Activated B cell treated with CpG ODN at 0.5 μM for 24 hours (primary cell): ENCODE results near the gene MR1. TPM values are rescaled to one million over a fixed set of nuclear protein-coding genes. Genes with fewer than 3 reads are reported as not detected.
A peak's percentile ranks its signal among the peaks of the same experiment; 100 is the strongest.

Source experiments
- ATAC-seq: fragments of 200-7000 bp; cut with Tn5 transposase; one replicate; pipeline ENCODE4 v1.10.0; 2021; ENCODE audit warnings: low read depth, mild to moderate bottlenecking, moderate library complexity
- CTCF ChIA-PET: fragments of 350-600 bp; sonication (Branson Sonifier 250); formaldehyde crosslinking; loops from one replicate; lab custom pipeline; 2021; ENCODE audit warnings: antibody characterized with exemption; lab: Charles Lee
- POLR2A ChIA-PET: fragments of 350-600 bp; sonication (Branson Sonifier 250); formaldehyde crosslinking; loops from one replicate; lab custom pipeline; 2021; ENCODE audit warnings: antibody characterized with exemption; lab: Charles Lee
- DNase-seq: peaks from one replicate; pipeline ENCODE4 v3.0.0; 2022
- H3K27ac Mint-ChIP-seq: one replicate; pipeline ENCODE4 v1.8.0; 2020; ENCODE audit warnings: mixed read lengths
- H3K27me3 Mint-ChIP-seq: one replicate; pipeline ENCODE4 v1.8.0; 2021; ENCODE audit warnings: mixed read lengths
- H3K36me3 Mint-ChIP-seq: one replicate; pipeline ENCODE4 v1.8.0; 2021; ENCODE audit warnings: low read depth, mixed read lengths
- H3K4me1 Mint-ChIP-seq: one replicate; pipeline ENCODE4 v1.8.0; 2021; ENCODE audit warnings: mixed read lengths
- H3K4me3 Mint-ChIP-seq: one replicate; pipeline ENCODE4 v1.8.0; 2020; ENCODE audit warnings: mild to moderate bottlenecking, mixed read lengths
- H3K9me3 Mint-ChIP-seq: one replicate; pipeline ENCODE4 v1.8.0; 2020; ENCODE audit warnings: mixed read lengths
- intact Hi-C: fragments of 100-400 bp; cut with micrococcal nuclease; formaldehyde crosslinking; loops from one replicate; pipeline ENCODE4 v1.15.1; 2024
- total RNA-seq: library from RNA; stranded (reverse); gene quantifications from 2 replicates; pipeline ENCODE4 v1.2.3, GENCODE V29; 2022
- TF ChIP-seq, protein P1 (sequence below): fragments of 200-600 bp; IDR thresholded peaks from one replicate; pipeline ENCODE4 v1.8.0; 2022; ENCODE audit warnings: antibody characterized with exemption, mild to moderate bottlenecking

Gene MR1
- total RNA-seq, 1 donor from 2014 or later = 24.8 TPM

DNA sequence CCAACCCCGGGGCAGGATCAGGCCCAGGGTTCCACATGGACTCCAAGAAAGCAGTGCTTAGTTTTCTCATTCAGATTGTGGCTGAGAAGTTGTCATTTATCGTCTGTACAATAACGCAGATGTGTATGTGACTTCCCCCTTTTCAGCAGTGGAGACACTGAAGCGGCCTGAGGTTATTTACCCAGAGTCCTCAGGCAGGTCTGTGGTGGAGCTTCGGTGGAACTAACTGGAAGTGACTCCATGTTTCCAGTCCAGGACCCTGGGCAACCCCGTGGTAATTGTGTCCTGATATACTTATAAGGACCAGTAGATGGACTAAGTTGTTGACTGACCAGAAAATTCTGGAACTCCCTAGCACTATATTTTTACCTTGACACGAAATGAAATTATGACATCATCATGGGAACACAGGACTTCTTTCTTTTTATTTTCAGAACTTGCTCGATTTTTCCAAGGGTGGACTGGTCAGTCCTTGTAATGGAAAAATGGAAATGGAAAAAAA is 53.7 kb downstream of the MR1 start:
- intact Hi-C loops = loop anchor here (1.0 to 10.0 kb wide), 4 partner anchors 54 to 1205 kb away; partner anchors contain the start of genes MR1, TOR1AIP1 and XPR1
- ATAC-seq = peak; percentile 20

DNA sequence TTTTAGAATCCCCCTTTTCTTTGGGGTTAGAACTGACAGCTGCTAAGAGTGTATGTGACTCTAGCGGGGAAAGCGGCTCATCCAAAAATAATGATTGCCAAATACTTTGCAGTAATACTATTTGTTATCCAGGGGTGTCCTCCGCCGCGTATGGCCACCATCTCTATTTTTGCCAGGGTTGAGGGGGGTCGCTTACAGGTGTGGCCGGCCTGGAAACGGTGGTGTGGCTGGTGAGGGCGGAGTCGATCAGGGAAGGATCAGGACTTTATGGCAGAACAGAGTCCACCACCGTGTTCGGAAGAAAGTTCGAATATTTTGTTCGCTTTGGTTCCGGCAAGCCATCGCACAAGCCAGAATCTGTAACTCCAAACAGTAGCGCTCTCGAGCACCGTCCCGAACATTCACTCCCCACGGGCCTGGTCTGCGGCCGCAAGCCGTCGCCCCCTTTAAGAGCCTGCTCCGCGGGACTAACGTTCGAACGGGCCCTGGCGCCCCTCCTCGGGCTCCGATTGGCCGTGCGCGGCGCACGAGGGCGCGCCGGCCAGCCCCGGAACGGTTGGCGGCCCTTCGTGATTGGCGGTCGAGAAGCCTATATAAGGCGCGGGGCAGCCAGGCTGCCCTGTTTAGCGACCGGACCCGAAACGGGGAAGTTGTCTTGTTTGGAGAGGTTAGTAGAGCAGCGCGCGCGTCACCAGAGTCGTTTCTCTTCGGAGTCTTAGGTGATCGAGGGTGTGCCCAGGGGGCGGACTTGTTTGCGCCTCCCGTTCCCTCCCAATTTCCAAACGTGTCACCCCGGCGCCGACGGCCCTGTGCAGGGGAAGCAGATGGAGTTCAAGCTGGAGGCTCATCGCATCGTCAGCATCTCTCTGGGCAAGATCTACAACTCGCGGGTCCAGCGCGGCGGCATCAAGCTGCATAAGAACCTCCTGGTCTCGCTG is 54.6 kb downstream of the MR1 start, which contains the start of gene IER5:
IER5 (plus strand) TSS at position 622 of the 938 bp plus-strand sequence; CDS start at position 825, 203 bp downstream.
- ChIA-PET POLR2A (interaction anchor here (0.6 to 38.3 kb wide), 22 partner anchors 9 to 1750 kb away, joined by 3 to 1783 read pairs (median 12); partner anchors contain the start of genes ACBD6, MR1 and STX6), CTCF (interaction anchor here (0.6 to 7.2 kb wide), 5 partner anchors 17 to 79 kb away, joined by 3 to 194 read pairs (median 9); no protein-coding TSS in a partner anchor)
- H3K4me1 Mint-ChIP-seq = peaks cover 58% of the 10 kb centered on the region
- peaks cover 42% of the 10 kb centered on the region for H3K36me3 Mint-ChIP-seq
- TF ChIP-seq, protein P1, sequence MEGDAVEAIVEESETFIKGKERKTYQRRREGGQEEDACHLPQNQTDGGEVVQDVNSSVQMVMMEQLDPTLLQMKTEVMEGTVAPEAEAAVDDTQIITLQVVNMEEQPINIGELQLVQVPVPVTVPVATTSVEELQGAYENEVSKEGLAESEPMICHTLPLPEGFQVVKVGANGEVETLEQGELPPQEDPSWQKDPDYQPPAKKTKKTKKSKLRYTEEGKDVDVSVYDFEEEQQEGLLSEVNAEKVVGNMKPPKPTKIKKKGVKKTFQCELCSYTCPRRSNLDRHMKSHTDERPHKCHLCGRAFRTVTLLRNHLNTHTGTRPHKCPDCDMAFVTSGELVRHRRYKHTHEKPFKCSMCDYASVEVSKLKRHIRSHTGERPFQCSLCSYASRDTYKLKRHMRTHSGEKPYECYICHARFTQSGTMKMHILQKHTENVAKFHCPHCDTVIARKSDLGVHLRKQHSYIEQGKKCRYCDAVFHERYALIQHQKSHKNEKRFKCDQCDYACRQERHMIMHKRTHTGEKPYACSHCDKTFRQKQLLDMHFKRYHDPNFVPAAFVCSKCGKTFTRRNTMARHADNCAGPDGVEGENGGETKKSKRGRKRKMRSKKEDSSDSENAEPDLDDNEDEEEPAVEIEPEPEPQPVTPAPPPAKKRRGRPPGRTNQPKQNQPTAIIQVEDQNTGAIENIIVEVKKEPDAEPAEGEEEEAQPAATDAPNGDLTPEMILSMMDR = no peak
- intact Hi-C loops = loop anchor here (1.0 to 10.0 kb wide), 7 partner anchors 26 to 1206 kb away; partner anchors contain the start of genes TOR1AIP1 and XPR1
- DNase-seq (peak; percentile 91), ATAC-seq (peak; percentile 66)
- H3K9me3 Mint-ChIP-seq = no peaks in the 10 kb centered on the region
- peak within 1 kb of the TSS; percentile 98 for H3K27ac Mint-ChIP-seq
- H3K27me3 Mint-ChIP-seq = no peaks in the 10 kb centered on the region
- peak within 1 kb of the TSS; percentile 99 for H3K4me3 Mint-ChIP-seq

More for the DNA sequence above, 53.7 kb downstream of the MR1 start:
- H3K4me3 Mint-ChIP-seq = peak overlapping the region; percentile 99
- ChIA-PET CTCF (interaction anchor here (0.6 to 7.2 kb wide), 6 partner anchors 17 to 80 kb away, joined by 3 to 194 read pairs (median 7); no protein-coding TSS in a partner anchor), POLR2A (interaction anchor here (0.6 to 38.3 kb wide), 12 partner anchors 8 to 1304 kb away, joined by 3 to 1783 read pairs (median 14); partner anchors contain the start of genes ACBD6, GLUL, MR1 and STX6)
- H3K27me3 Mint-ChIP-seq = no peaks in the 10 kb centered on the region
- H3K9me3 Mint-ChIP-seq = no peaks in the 10 kb centered on the region
- H3K27ac Mint-ChIP-seq = peak overlapping the region; percentile 98
- peaks cover 49% of the 10 kb centered on the region for H3K4me1 Mint-ChIP-seq
- DNase-seq = peak; percentile 32
- TF ChIP-seq, protein P1 = no peak
- peaks cover 33% of the 10 kb centered on the region for H3K36me3 Mint-ChIP-seq

DNA sequence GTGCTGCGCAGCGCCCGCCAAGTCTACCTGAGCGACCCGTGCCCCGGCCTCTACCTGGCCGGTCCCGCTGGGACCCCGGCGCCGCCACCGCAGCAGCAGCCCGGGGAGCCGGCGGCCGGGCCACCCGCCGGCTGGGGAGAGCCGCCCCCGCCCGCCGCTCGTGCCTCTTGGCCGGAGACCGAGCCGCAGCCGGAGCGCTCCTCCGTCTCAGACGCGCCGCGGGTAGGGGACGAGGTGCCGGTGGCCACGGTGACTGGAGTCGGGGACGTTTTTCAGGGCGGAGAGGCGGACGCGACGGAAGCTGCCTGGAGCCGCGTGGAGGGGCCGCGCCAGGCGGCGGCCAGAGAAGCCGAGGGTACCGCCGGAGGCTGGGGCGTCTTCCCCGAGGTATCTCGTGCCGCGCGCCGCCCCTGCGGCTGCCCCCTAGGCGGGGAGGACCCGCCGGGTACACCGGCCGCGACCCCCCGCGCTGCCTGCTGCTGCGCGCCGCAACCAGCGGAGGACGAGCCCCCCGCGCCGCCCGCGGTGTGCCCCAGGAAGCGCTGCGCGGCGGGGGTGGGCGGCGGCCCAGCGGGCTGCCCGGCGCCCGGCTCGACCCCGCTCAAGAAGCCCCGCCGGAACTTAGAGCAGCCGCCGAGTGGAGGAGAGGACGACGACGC is 55.4 kb downstream of the MR1 start:
- ATAC-seq = no peak
- Mint-ChIP-seq H3K27me3 (no peaks in the 10 kb centered on the region), H3K9me3 (no peaks in the 10 kb centered on the region), H3K36me3 (peaks cover 47% of the 10 kb centered on the region), H3K27ac (peak overlapping the region; percentile 98), H3K4me1 (peaks cover 58% of the 10 kb centered on the region), H3K4me3 (peak overlapping the region; percentile 99)
- CTCF ChIA-PET = interaction anchor here (1.8 to 7.2 kb wide), 3 partner anchors 53 to 61 kb away, joined by 7 to 194 read pairs (median 62); no protein-coding TSS in a partner anchor
- TF ChIP-seq, protein P1 = no peak
- intact Hi-C loops = loop anchor here (5.0 to 10.0 kb wide), 3 partner anchors 336 to 1207 kb away; partner anchors contain the start of genes TOR1AIP1 and XPR1
- POLR2A ChIA-PET = interaction anchor here (0.6 to 38.3 kb wide), 17 partner anchors 9 to 1749 kb away, joined by 3 to 1783 read pairs (median 15); partner anchors contain the start of genes MR1 and STX6
- no peak for DNase-seq

DNA sequence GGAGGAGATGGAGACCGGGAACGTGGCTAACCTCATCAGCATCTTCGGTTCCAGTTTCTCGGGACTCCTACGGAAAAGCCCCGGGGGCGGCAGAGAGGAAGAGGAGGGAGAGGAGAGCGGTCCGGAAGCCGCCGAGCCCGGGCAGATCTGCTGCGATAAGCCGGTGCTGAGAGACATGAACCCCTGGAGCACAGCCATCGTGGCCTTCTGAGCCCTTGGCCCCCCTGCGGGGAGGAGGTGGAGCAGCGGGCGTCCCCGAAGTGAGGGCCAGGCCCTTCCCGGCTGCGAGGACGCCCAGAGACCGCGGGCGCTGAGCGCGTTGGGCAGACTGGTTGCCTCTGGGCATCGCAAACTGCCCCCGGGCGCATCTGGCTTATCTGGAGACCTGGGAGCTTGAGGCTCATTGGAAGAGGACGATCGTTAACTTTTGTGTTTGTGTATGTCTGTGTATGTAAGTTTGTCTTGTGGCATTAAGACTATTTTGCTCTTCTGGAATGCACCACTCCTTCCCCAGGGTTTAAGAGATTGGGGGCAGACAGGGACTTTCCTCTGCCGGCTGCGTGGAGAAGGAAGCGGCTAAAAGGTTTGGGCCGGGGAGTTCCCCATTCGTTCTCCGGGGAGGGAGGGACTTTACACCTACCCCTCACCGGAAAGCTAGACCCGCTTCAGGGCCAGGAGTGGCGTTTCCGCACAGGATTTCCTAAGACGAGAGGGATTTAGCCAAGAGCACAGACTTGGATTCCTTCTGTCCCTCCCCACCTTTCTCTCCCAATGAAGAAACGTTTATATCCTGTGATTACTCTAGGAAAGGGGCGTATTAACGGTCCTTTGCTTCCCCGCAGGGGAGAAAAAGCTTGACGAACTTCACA is 56.1 kb downstream of the MR1 start:
- Mint-ChIP-seq H3K36me3 (peaks cover 55% of the 10 kb centered on the region), H3K27ac (peak overlapping the region; percentile 95), H3K9me3 (no peaks in the 10 kb centered on the region), H3K27me3 (no peaks in the 10 kb centered on the region), H3K4me1 (peaks cover 58% of the 10 kb centered on the region), H3K4me3 (peak overlapping the region; percentile 94)
- CTCF ChIA-PET = interaction anchor here (0.7 to 4.0 kb wide), 11 partner anchors 15 to 63 kb away, joined by 3 to 62 read pairs (median 6); no protein-coding TSS in a partner anchor
- intact Hi-C loops = loop anchor here (1.0 to 10.0 kb wide), 6 partner anchors 9 to 1208 kb away; partner anchors contain the start of genes ACBD6, TOR1AIP1 and XPR1
- POLR2A ChIA-PET = interaction anchor here (0.6 to 38.3 kb wide), 20 partner anchors 9 to 587 kb away, joined by 3 to 1783 read pairs (median 8); partner anchors contain the start of genes ACBD6, MR1 and STX6
- ATAC-seq (peak; percentile 60), DNase-seq (peak; percentile 71)
- TF ChIP-seq, protein P1 = no peak
